Activated T-helper 2 cell treated with anti-CD3 and anti-CD28 coated beads, Interferon-gamma antibody, Interleukin-2, Interleukin-4, amounts not matched to agents 10 μg/mL and 5 μg/mL and 100 μg/mL, durations not matched to agents 14 hours and 24 hours and 36 hours (primary cell): ENCODE data around the gene SSMEM1. TPM values are rescaled to one million over a fixed set of nuclear protein-coding genes. Genes with fewer than 3 reads are reported as not detected.
"Not testable (repeated sequence)": the region's sequence is repeated elsewhere in the genome, so short reads cannot be mapped to it uniquely, and the experiment has no call there.

Experiments
- DNase-seq: peaks from one replicate; pipeline ENCODE4 v3.0.0; 2021; ENCODE audit warnings: low spot score
- H3K27ac Mint-ChIP-seq: one replicate; pipeline ENCODE4 v1.8.0; 2021; ENCODE audit warnings: mixed read lengths
- H3K27me3 Mint-ChIP-seq: one replicate; pipeline ENCODE4 v1.8.0; 2021; ENCODE audit warnings: low read depth, mixed read lengths
- H3K36me3 Mint-ChIP-seq: one replicate; pipeline ENCODE4 v1.8.0; 2021; ENCODE audit warnings: low read depth, mixed read lengths
- H3K4me1 Mint-ChIP-seq: one replicate; pipeline ENCODE4 v1.8.0; 2021; ENCODE audit warnings: low read depth, mixed read lengths
- H3K4me3 Mint-ChIP-seq: one replicate; pipeline ENCODE4 v1.8.0; 2021; ENCODE audit warnings: low read depth, mild to moderate bottlenecking, moderate library complexity, mixed read lengths
- H3K9me3 Mint-ChIP-seq: one replicate; pipeline ENCODE4 v1.8.0; 2021; ENCODE audit warnings: mixed read lengths
- intact Hi-C: fragments of 100-400 bp; cut with micrococcal nuclease; formaldehyde crosslinking; loops from one replicate; pipeline ENCODE4 v1.15.1; 2023
- total RNA-seq: library from RNA; stranded (reverse); gene quantifications from 2 replicates; pipeline ENCODE4 v1.2.3, GENCODE V29; 2022

SSMEM1 gene, protein sequence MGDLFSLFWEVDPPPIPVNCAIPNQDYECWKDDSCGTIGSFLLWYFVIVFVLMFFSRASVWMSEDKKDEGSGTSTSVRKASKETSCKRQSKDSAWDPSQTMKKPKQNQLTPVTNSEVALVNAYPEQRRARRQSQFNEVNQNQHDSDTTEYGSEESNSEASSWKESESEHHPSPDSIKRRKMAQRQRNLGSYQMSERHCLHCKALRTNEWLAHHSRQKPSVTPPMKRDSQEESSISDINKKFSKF
- not detected in 2 replicates for total RNA-seq

DNA sequence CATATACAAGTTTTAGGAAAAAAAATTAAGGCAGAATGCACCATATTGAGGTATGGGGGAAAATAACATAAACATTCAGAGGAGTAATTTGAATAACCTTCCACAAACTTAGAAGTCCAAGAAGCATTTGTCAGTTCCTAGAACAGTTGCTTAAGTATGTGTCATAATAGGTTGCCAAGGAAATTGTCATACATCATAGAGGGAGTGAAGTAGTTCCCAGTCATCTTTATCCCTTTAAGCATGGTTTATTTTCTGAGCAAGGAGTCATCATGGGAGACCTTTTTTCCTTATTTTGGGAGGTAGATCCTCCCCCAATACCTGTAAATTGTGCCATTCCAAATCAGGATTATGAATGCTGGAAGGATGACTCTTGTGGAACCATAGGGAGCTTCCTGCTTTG lies at the start of gene SSMEM1:
Gene SSMEM1 (plus strand): TSS at position 219 of the 400 bp plus-strand sequence. CDS start 51 bp downstream, at position 270.
- no peaks in the 10 kb centered on the region for H3K9me3 Mint-ChIP-seq
- H3K27ac Mint-ChIP-seq, result no peak within 1 kb of the TSS
- peaks cover 4% of the 10 kb centered on the region for H3K27me3 Mint-ChIP-seq
- intact Hi-C loops, result no loop called here
- DNase-seq, result no peak
- H3K36me3 Mint-ChIP-seq, result peaks cover 18% of the 10 kb centered on the region
- peaks cover 11% of the 10 kb centered on the region for H3K4me1 Mint-ChIP-seq
- no peak within 1 kb of the TSS for H3K4me3 Mint-ChIP-seq

DNA sequence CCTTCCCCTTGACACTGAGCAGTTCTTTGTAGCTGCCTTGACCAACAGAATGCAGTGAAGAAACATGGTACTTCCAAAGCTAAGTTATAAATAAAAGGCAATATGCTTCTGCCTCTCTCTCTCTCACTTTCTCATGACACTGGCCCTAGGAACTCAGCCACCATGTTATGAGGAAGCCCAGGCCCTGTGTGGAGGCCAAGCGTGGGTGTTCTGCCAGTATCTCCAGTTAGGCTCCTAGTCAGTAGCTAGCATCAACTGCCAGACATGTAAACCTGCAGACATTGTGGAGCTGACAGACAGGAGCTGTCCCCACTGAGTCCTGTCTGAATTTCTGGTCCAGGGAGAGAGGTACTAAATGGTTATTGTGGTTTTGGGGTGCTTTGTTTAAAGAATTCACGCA lies 47.6 kb upstream of the SSMEM1 start:
- no peak for DNase-seq
- H3K36me3 Mint-ChIP-seq, result peaks cover 68% of the 10 kb centered on the region
- H3K27ac Mint-ChIP-seq, result no peak overlapping the region
- H3K9me3 Mint-ChIP-seq, result no peaks in the 10 kb centered on the region
- no peak overlapping the region for H3K4me3 Mint-ChIP-seq
- peaks cover 1% of the 10 kb centered on the region for H3K27me3 Mint-ChIP-seq
- no peaks in the 10 kb centered on the region for H3K4me1 Mint-ChIP-seq
- intact Hi-C loops, result no loop called here

DNA sequence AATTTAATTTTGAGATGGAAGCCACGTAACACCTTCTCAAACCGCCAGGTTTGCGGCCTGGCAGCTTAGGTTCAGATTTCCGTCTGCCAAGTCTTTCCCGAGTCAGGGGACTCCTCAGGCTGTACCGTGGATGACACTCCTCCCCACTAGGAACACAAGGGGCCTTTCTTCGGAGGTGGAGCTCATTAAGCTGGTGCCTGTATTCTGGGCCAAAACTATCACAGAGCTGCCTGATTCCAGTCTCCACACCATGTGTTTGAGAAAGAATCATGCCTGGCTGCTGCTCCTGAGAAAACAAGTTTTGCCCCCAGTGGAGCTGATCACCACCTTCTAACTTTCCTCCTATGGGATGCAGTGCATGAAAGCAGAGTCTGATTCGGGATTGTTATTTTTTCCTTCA lies 47.2 kb upstream of the SSMEM1 start:
- no peak for DNase-seq
- intact Hi-C loops, result no loop called here
- Mint-ChIP-seq H3K9me3 (no peaks in the 10 kb centered on the region), H3K4me3 (no peak overlapping the region), H3K27me3 (peaks cover 1% of the 10 kb centered on the region), H3K36me3 (peaks cover 71% of the 10 kb centered on the region), H3K27ac (no peak overlapping the region), H3K4me1 (no peaks in the 10 kb centered on the region)

DNA sequence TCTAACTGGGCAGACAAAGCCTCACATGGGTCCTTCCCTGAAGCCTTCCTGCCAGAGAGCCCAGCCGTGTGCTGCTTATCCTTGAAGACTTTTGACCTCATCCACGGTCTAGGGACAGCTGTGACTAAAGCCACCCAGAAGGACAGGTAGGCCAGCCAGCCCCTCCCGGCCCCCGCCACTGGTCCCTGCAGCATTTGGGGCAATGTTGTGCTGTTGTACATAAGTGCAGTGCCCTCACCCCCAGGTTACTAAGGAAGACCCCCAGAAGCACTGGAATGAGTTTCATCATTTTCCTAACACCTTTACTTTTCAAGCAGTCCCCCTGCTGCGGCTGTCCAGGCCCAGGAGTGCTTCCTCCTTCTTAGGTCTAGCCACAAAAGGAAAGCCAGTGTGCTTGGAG lies 45.5 kb upstream of the SSMEM1 start:
- peaks cover 76% of the 10 kb centered on the region for H3K36me3 Mint-ChIP-seq
- intact Hi-C loops, result no loop called here
- no peak for DNase-seq

DNA sequence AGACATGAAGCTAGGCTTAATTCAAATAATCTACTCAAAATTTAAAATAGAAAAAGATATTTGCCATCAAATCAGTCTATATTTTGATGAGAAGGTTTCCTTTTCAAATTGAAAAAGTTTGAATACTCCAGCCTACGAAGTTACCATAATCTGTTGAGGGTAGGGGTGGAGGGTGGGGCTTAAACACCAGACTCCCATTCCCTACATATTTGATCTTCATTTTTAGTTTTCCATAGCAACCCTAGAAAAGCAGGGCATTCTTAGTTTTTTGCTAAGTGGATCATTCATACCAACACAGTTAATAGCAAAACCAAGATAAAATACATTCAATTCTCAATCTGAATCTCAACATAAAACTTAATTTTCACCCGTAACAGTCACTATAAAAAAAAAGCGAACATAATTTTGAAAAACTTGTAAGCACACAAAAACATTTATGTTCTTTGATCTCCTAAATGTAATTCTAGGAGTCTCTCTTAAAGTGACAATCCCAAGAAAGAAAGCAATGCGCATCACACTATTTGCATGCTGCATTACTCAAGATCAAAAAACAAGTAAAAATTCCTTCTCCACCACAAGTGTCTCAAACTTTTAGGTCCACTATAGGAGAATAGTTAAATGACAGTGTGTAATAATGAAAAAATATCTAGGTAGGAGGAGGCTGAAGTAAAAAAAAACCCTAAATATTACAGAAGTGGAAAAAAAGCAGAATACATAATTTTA lies 33.3 kb upstream of the SSMEM1 start:
- no peaks in the 10 kb centered on the region for H3K9me3 Mint-ChIP-seq
- no peaks in the 10 kb centered on the region for H3K4me1 Mint-ChIP-seq
- H3K27ac Mint-ChIP-seq, result no peak overlapping the region
- intact Hi-C loops, result no loop called here
- H3K27me3 Mint-ChIP-seq, result no peaks in the 10 kb centered on the region
- peaks cover 56% of the 10 kb centered on the region for H3K36me3 Mint-ChIP-seq
- no peak overlapping the region for H3K4me3 Mint-ChIP-seq
- no peak for DNase-seq

More for the DNA sequence above, 45.5 kb upstream of the SSMEM1 start:
- H3K27ac Mint-ChIP-seq, result no peak overlapping the region
- H3K27me3 Mint-ChIP-seq, result no peaks in the 10 kb centered on the region
- H3K4me1 Mint-ChIP-seq, result no peaks in the 10 kb centered on the region
- H3K9me3 Mint-ChIP-seq, result no peaks in the 10 kb centered on the region
- no peak overlapping the region for H3K4me3 Mint-ChIP-seq

DNA sequence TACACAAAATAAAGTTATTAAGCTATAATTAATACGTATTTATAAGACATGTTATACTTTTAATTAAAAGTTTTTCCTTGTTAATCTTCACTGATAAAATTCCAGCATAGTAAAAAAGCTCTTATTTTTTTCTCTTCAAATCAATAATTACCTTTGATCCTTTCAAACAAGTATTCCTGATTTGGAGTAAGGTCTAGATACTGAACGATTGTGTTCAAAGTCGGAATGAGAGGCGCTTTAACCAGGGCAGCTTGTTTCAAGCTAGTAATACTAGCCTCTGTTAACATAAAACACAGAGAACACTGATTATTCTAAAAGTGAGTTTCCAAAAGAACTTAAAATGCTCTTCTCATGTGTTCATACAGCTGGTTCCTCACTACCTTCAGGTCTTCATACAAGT lies 29.4 kb upstream of the SSMEM1 start:
- H3K9me3 Mint-ChIP-seq, result no peaks in the 10 kb centered on the region
- DNase-seq, result no peak
- intact Hi-C loops, result no loop called here
- no peaks in the 10 kb centered on the region for H3K27me3 Mint-ChIP-seq
- H3K4me1 Mint-ChIP-seq, result peaks cover 16% of the 10 kb centered on the region
- H3K4me3 Mint-ChIP-seq, result no peak overlapping the region
- peaks cover 63% of the 10 kb centered on the region for H3K36me3 Mint-ChIP-seq
- H3K27ac Mint-ChIP-seq, result no peak overlapping the region

DNA sequence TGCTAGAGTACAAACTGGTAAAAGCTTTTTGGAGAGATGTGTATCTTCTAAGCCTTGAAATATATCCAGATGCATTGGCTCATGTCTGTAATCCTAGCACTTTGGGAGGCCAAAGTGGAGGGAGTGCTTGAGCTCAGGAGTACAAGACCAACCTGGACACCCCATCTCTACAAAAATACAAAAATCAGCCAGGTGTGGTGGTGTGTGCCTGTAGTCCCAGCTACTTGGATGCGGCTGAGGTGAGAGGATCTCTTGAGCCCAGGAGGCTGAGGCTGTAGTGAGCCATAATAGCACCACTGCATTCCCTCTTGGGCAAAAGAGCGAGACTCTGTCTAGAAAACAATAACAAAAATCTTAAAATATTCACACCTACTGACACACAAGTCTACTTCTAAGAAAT lies 28.0 kb upstream of the SSMEM1 start:
- H3K9me3 Mint-ChIP-seq, result no peaks in the 10 kb centered on the region
- H3K36me3 Mint-ChIP-seq, result peaks cover 58% of the 10 kb centered on the region
- H3K27me3 Mint-ChIP-seq, result no peaks in the 10 kb centered on the region
- intact Hi-C loops, result loop anchor here (1.0 to 5.0 kb wide), 4 partner anchors 25 to 470 kb away; partner anchors contain the start of genes KLHDC10 and TMEM209
- no peak overlapping the region for H3K4me3 Mint-ChIP-seq
- no peak for DNase-seq
- H3K4me1 Mint-ChIP-seq, result peaks cover 20% of the 10 kb centered on the region
- H3K27ac Mint-ChIP-seq, result no peak overlapping the region

DNA sequence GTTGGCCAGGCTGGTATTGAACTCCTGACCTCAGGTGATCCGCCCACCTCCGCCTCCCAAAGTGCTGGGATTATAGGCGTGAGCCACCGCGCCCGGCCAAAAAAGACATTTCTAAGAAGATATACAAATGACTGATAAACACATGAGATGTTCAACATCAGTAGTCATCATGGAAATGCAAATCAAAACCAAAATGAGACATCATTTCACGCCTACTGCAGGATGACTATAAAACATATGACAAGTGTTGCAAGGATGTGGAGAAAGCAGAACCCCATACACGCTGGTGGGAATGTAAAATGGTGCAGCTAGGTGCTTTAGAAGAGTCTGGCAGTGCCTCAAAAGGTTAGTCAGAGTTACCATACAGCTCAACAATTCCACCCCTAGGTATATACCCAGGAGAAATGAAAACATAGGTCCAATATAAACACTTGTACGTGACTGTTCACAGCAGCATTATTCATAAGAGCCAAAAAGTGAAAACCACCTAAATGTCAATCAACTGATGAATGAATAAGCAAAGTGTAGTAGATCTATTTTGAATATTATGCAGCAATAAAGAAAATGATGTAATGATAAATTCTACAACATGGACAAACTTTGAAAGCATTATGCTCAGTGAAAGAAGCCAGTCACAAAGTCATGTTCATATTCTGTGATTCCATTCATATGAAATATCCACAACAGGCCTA lies 26.9 kb upstream of the SSMEM1 start:
- peak overlapping the region; percentile 86 for H3K27ac Mint-ChIP-seq
- H3K4me3 Mint-ChIP-seq, result no peak overlapping the region
- peaks cover 20% of the 10 kb centered on the region for H3K4me1 Mint-ChIP-seq
- intact Hi-C loops, result loop anchor here (1.0 to 5.0 kb wide), 4 partner anchors 24 to 469 kb away; partner anchors contain the start of genes KLHDC10 and TMEM209
- no peak for DNase-seq
- H3K27me3 Mint-ChIP-seq, result no peaks in the 10 kb centered on the region
- H3K36me3 Mint-ChIP-seq, result peaks cover 57% of the 10 kb centered on the region
- H3K9me3 Mint-ChIP-seq, result no peaks in the 10 kb centered on the region

DNA sequence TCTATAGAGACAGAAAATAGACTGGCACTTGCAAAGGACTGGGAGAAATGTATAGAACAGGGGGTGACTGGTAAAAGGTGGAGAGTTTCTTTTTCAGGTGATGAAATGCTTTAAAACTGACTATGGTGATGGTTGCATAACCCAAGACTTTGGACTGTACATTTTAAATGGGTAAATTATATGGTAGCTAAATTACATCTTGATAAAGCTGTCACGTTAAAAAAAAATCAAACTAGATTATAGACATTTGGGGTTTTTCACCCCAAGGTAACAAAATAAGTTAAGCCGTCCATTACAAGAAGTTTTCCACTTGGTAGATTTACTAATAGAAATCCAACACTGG lies 26.4 kb upstream of the SSMEM1 start:
- H3K36me3 Mint-ChIP-seq, result peaks cover 57% of the 10 kb centered on the region
- H3K27ac Mint-ChIP-seq, result peak overlapping the region; percentile 86

DNA sequence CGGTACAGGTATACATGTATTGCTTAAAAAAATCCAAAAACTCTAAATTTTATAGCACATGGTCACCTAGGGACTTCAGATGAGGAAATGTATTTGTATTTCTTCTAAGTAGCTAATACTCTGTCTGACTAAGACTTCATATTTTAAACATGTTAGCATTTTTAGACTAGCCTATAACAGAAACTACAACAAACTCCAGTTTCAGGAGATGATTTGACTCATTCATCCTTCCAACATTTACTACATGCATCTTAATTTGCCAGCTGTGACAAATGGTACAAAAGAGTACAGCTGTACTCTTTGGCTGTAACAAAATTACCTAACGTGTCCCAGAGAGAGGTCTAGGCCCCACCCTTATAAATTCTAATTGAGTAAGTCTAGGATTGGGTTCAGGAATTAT lies 24.7 kb upstream of the SSMEM1 start:
- no peaks in the 10 kb centered on the region for H3K9me3 Mint-ChIP-seq
- H3K4me1 Mint-ChIP-seq, result peaks cover 22% of the 10 kb centered on the region
- H3K4me3 Mint-ChIP-seq, result no peak overlapping the region
- H3K27me3 Mint-ChIP-seq, result no peaks in the 10 kb centered on the region
- peaks cover 65% of the 10 kb centered on the region for H3K36me3 Mint-ChIP-seq
- H3K27ac Mint-ChIP-seq, result peak overlapping the region; percentile 55
- intact Hi-C loops, result loop anchor here (5.0 kb wide), 1 partner anchor 111 kb away; the partner anchor contains the start of gene KLHDC10
- DNase-seq, result no peak

More for the DNA sequence above, 26.4 kb upstream of the SSMEM1 start:
- H3K9me3 Mint-ChIP-seq, result no peaks in the 10 kb centered on the region
- H3K27me3 Mint-ChIP-seq, result no peaks in the 10 kb centered on the region
- intact Hi-C loops, result loop anchor here (2.0 to 5.0 kb wide), 3 partner anchors 24 to 109 kb away; partner anchors contain the start of genes KLHDC10 and TMEM209
- H3K4me1 Mint-ChIP-seq, result peaks cover 20% of the 10 kb centered on the region
- no peak overlapping the region for H3K4me3 Mint-ChIP-seq
- DNase-seq, result no peak

DNA sequence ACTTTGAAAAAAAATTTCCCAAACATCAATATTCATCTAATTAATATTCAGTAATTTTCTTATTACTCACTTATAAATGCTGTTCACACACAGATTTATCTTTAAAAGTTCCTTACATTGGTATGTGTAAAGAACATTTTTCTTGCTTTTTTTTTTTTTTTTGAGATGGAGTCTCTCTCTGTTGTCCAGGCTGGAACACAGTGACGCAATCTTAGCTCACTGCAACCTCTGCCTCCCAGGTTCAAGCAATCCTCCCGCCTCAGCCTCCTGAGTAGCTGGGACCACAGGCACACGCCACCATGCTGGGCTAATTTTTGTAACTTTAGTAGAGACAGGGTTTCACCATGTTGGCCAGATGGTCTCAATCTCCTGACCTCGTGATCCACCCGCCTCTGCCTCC lies 23.3 kb upstream of the SSMEM1 start:
- not testable (repeated sequence) for H3K4me3 Mint-ChIP-seq, H3K27ac Mint-ChIP-seq, H3K9me3 Mint-ChIP-seq, H3K27me3 Mint-ChIP-seq, DNase-seq
- intact Hi-C loops, result loop anchor here (5.0 kb wide), 1 partner anchor 112 kb away; the partner anchor contains the start of gene KLHDC10
- Mint-ChIP-seq H3K4me1 (peaks cover 23% of the 10 kb centered on the region), H3K36me3 (peaks cover 61% of the 10 kb centered on the region)

DNA sequence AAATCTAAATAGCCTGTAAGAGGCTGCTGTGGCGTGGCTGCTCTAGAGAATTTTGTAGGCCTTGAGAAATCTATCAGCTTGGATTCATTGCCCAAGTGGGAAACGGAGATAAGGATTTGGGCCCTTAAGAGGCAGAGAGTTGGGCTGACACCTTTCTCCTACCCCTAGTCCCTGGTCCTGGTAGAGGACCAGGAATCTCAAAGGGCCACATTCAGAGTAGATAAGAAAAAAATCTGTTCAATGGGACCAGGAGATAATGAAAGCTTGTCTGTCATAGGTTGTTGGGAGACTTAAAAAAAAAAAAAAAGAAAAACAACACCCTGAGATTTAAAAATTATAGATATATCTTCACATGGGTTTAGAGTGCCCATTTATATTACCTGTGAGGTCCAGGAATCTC lies 20.3 kb upstream of the SSMEM1 start:
- H3K27ac Mint-ChIP-seq, result no peak overlapping the region
- no peaks in the 10 kb centered on the region for H3K27me3 Mint-ChIP-seq
- DNase-seq, result no peak
- peaks cover 61% of the 10 kb centered on the region for H3K36me3 Mint-ChIP-seq
- H3K4me3 Mint-ChIP-seq, result no peak overlapping the region
- H3K9me3 Mint-ChIP-seq, result no peaks in the 10 kb centered on the region
- peaks cover 14% of the 10 kb centered on the region for H3K4me1 Mint-ChIP-seq
- intact Hi-C loops, result no loop called here

DNA sequence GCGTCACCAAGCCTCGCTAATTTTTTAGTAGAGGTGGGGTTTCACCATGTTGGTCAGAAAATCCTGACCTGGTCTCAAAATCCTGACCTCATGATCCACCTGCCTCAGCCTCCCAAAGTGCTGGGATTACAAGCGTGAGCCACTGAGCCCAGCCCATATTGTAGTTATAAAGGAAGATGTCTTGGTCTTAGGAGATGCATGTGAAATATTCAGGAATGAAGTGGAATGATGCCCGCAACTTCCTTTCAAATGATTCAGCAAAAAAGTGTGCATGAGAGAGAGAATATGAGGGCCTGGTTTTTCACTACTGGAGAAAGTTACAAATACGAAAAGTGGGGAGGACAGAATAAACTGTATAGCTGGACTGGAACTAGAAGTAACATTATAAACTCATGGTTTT lies 18.3 kb upstream of the SSMEM1 start:
- peaks cover 4% of the 10 kb centered on the region for H3K4me1 Mint-ChIP-seq
- H3K27me3 Mint-ChIP-seq, result no peaks in the 10 kb centered on the region
- intact Hi-C loops, result no loop called here
- peaks cover 55% of the 10 kb centered on the region for H3K36me3 Mint-ChIP-seq
- no peaks in the 10 kb centered on the region for H3K9me3 Mint-ChIP-seq
- no peak for DNase-seq
- H3K4me3 Mint-ChIP-seq, result no peak overlapping the region
- H3K27ac Mint-ChIP-seq, result no peak overlapping the region
